HUES6 (cell line): Measurements from ENCODE around the gene CCDC127.

Source experiments
- H3K27ac ChIP-seq: 2 replicates; pipeline ENCODE4 v1.7.0; 2013; ENCODE audit warnings: low read depth, mild to moderate bottlenecking, low read length, inconsistent platforms
- H3K27me3 ChIP-seq: 2 replicates; pipeline ENCODE4 v1.6.1; 2013; ENCODE audit warnings: low read length; ENCODE audit not compliant: control insufficient read depth, insufficient read depth
- H3K36me3 ChIP-seq: 2 replicates; pipeline ENCODE4 v1.6.1; 2013; ENCODE audit warnings: low read length; ENCODE audit not compliant: control insufficient read depth, insufficient read depth
- H3K4me1 ChIP-seq: 2 replicates; pipeline ENCODE4 v1.6.1; 2013; ENCODE audit warnings: low read length; ENCODE audit not compliant: control insufficient read depth, insufficient read depth
- H3K4me3 ChIP-seq: 2 replicates; pipeline ENCODE4 v1.5.1; 2013; ENCODE audit warnings: low read depth, low read length
- H3K9ac ChIP-seq: one replicate; pipeline ENCODE4 v1.6.1; 2013; ENCODE audit warnings: mild to moderate bottlenecking, low read length
- H3K9me3 ChIP-seq: 2 replicates; pipeline ENCODE4 v1.6.1; 2013; ENCODE audit warnings: low read depth, low read length; ENCODE audit not compliant: control insufficient read depth, insufficient read depth

The CCDC127 gene

GRCh38 chr5:155651-156410 lies 62.1 kb downstream of the CCDC127 start:
- Histone ChIP-seq H3K9me3 (no peaks in the 10 kb centered on the region), H3K9ac (no peak overlapping the region), H3K27me3 (no peaks in the 10 kb centered on the region), H3K4me1 (no peaks in the 10 kb centered on the region), H3K27ac (no peak overlapping the region), H3K4me3 (no peak overlapping the region), H3K36me3 (peaks cover 73% of the 10 kb centered on the region)

GRCh38 chr5:154826-155225 lies 63.1 kb downstream of the CCDC127 start:
- H3K9me3 ChIP-seq: no peaks in the 10 kb centered on the region
- peaks cover 70% of the 10 kb centered on the region for H3K36me3 ChIP-seq
- H3K4me1 ChIP-seq: no peaks in the 10 kb centered on the region
- H3K27ac ChIP-seq: no peak overlapping the region
- no peak overlapping the region for H3K9ac ChIP-seq
- H3K27me3 ChIP-seq: no peaks in the 10 kb centered on the region
- no peak overlapping the region for H3K4me3 ChIP-seq

GRCh38 chr5:154236-154635 lies 63.7 kb downstream of the CCDC127 start:
- Histone ChIP-seq H3K27ac (no peak overlapping the region), H3K36me3 (peaks cover 64% of the 10 kb centered on the region), H3K4me1 (no peaks in the 10 kb centered on the region), H3K9me3 (no peaks in the 10 kb centered on the region), H3K4me3 (no peak overlapping the region), H3K27me3 (no peaks in the 10 kb centered on the region), H3K9ac (no peak overlapping the region)

GRCh38 chr5:153256-153655 lies 64.7 kb downstream of the CCDC127 start:
- H3K27ac ChIP-seq: no peak overlapping the region
- H3K9me3 ChIP-seq: no peaks in the 10 kb centered on the region; the same call in 1 of the 2 replicates
- no peaks in the 10 kb centered on the region for H3K27me3 ChIP-seq
- H3K9ac ChIP-seq: no peak overlapping the region
- no peak overlapping the region for H3K4me3 ChIP-seq
- H3K36me3 ChIP-seq: peaks cover 64% of the 10 kb centered on the region
- no peaks in the 10 kb centered on the region for H3K4me1 ChIP-seq

- Histone ChIP-seq H3K27me3 (no peaks in the 10 kb centered on the region), H3K27ac (no peak overlapping the region), H3K4me3 (no peak overlapping the region), H3K4me1 (no peaks in the 10 kb centered on the region), H3K36me3 (peaks cover 65% of the 10 kb centered on the region), H3K9ac (no peak overlapping the region), H3K9me3 (peaks cover 10% of the 10 kb centered on the region)
Measured at GRCh38 chr5:152077-152476, 65.9 kb downstream of the CCDC127 start.

- H3K4me1 ChIP-seq: no peaks in the 10 kb centered on the region
- H3K27ac ChIP-seq: no peak overlapping the region
Measured at GRCh38 chr5:150746-151145, 67.2 kb downstream of the CCDC127 start.

GRCh38 chr5:149745-150485 lies 68.0 kb downstream of the CCDC127 start:
- Histone ChIP-seq H3K36me3 (peaks cover 62% of the 10 kb centered on the region), H3K4me3 (no peak overlapping the region), H3K27ac (no peak overlapping the region), H3K27me3 (no peaks in the 10 kb centered on the region), H3K4me1 (no peaks in the 10 kb centered on the region), H3K9me3 (peaks cover 15% of the 10 kb centered on the region), H3K9ac (no peak overlapping the region)

More at GRCh38 chr5:150746-151145, 67.2 kb downstream of the CCDC127 start:
- Histone ChIP-seq H3K9me3 (peaks cover 15% of the 10 kb centered on the region), H3K9ac (no peak overlapping the region), H3K36me3 (peaks cover 63% of the 10 kb centered on the region), H3K27me3 (no peaks in the 10 kb centered on the region), H3K4me3 (no peak overlapping the region)

GRCh38 chr5:147751-148150 lies 70.2 kb downstream of the CCDC127 start:
- H3K36me3 ChIP-seq: peaks cover 64% of the 10 kb centered on the region

More at GRCh38 chr5:147751-148150, 70.2 kb downstream of the CCDC127 start:
- Histone ChIP-seq H3K9ac (no peak overlapping the region), H3K4me1 (no peaks in the 10 kb centered on the region), H3K4me3 (no peak overlapping the region), H3K27ac (no peak overlapping the region), H3K27me3 (no peaks in the 10 kb centered on the region), H3K9me3 (peaks cover 15% of the 10 kb centered on the region)
